Neural crest cell (in vitro differentiated cells): Measurements from ENCODE around the gene NT5C3A. TPM values are rescaled to one million over a fixed set of nuclear protein-coding genes. Genes with fewer than 3 reads are reported as not detected.
A peak's percentile ranks its signal among the peaks of the same experiment; 100 is the strongest.

ENCODE experiments used
- DNase-seq: peaks from one replicate; pipeline ENCODE4 v3.0.0; 2021; ENCODE audit warnings: low read depth, mixed read lengths, low spot score
- H3K27ac Mint-ChIP-seq: one replicate; pipeline ENCODE4 v1.8.0; 2021; ENCODE audit warnings: mild to moderate bottlenecking, mixed read lengths; ENCODE audit not compliant: unreplicated experiment
- H3K27me3 Mint-ChIP-seq: 2 replicates; pipeline ENCODE4 v1.8.0; 2021; ENCODE audit warnings: low read depth, mild to moderate bottlenecking, mixed read lengths
- H3K36me3 Mint-ChIP-seq: 2 replicates; pipeline ENCODE4 v1.8.0; 2021; ENCODE audit warnings: low read depth, mild to moderate bottlenecking, mixed read lengths
- H3K4me1 Mint-ChIP-seq: 2 replicates; pipeline ENCODE4 v1.8.0; 2021; ENCODE audit warnings: mixed read lengths
- H3K4me3 Mint-ChIP-seq: one replicate; pipeline ENCODE4 v1.8.0; 2021; ENCODE audit warnings: mild to moderate bottlenecking, mixed read lengths
- H3K9me3 Mint-ChIP-seq: 2 replicates; pipeline ENCODE4 v1.8.0; 2021; ENCODE audit warnings: mixed read lengths
- CTCF ChIP-seq: fragments of 200-600 bp; sonication (generic); conservative IDR thresholded peaks from 2 replicates; pipeline ENCODE4 v1.5.0; 2021; ENCODE audit warnings: antibody characterized with exemption, mild to moderate bottlenecking
- total RNA-seq: library from RNA; stranded (reverse); gene quantifications from 2 replicates; pipeline ENCODE4 v1.2.1, GENCODE V29; 2021

The NT5C3A gene
- total RNA-seq, 1 donor from 2014 or later, result 35.5 TPM

GRCh38 chr7:33065981-33066380 lies 3.4 kb upstream of the NT5C3A start:
- H3K9me3 Mint-ChIP-seq, result peaks cover 19% of the 10 kb centered on the region
- peaks cover 20% of the 10 kb centered on the region for H3K36me3 Mint-ChIP-seq
- H3K27ac Mint-ChIP-seq, result no peak overlapping the region
- peak overlapping the region; percentile 80 for H3K4me3 Mint-ChIP-seq
- H3K27me3 Mint-ChIP-seq, result no peaks in the 10 kb centered on the region
- H3K4me1 Mint-ChIP-seq, result peaks cover 20% of the 10 kb centered on the region
- no peak for TF ChIP-seq CTCF
- DNase-seq, result no peak

- Mint-ChIP-seq H3K36me3 (peaks cover 20% of the 10 kb centered on the region), H3K4me1 (peaks cover 39% of the 10 kb centered on the region), H3K9me3 (peaks cover 12% of the 10 kb centered on the region), H3K27me3 (no peaks in the 10 kb centered on the region), H3K27ac (peak overlapping the region; percentile 89), H3K4me3 (peak overlapping the region; percentile 92)
- no peak for TF ChIP-seq CTCF
- DNase-seq, result peak; percentile 90
Observed at GRCh38 chr7:33062782-33063443, 337 bp upstream of the NT5C3A start.

GRCh38 chr7:33061282-33061937 lies 1.2 kb downstream of the NT5C3A start:
- Mint-ChIP-seq H3K36me3 (peaks cover 18% of the 10 kb centered on the region), H3K4me1 (peaks cover 39% of the 10 kb centered on the region), H3K27ac (peak overlapping the region; percentile 96), H3K4me3 (peak overlapping the region; percentile 92), H3K27me3 (no peaks in the 10 kb centered on the region), H3K9me3 (peaks cover 7% of the 10 kb centered on the region)
- no peak for DNase-seq
- TF ChIP-seq CTCF, result no peak

- peaks cover 7% of the 10 kb centered on the region for H3K36me3 Mint-ChIP-seq
- no peak overlapping the region for H3K27ac Mint-ChIP-seq
- TF ChIP-seq CTCF, result no peak
- H3K4me1 Mint-ChIP-seq, result peaks cover 39% of the 10 kb centered on the region
- no peaks in the 10 kb centered on the region for H3K9me3 Mint-ChIP-seq
- no peak for DNase-seq
- H3K4me3 Mint-ChIP-seq, result peak overlapping the region; percentile 51
- H3K27me3 Mint-ChIP-seq, result no peaks in the 10 kb centered on the region
Observed at GRCh38 chr7:33059635-33060034, 2.9 kb downstream of the NT5C3A start.

- Mint-ChIP-seq H3K27ac (no peak overlapping the region), H3K4me1 (peaks cover 24% of the 10 kb centered on the region), H3K36me3 (peaks cover 3% of the 10 kb centered on the region), H3K4me3 (no peak overlapping the region), H3K27me3 (no peaks in the 10 kb centered on the region), H3K9me3 (no peaks in the 10 kb centered on the region)
- DNase-seq, result no peak
- no peak for TF ChIP-seq CTCF
Observed at GRCh38 chr7:33055158-33055557, 7.4 kb downstream of the NT5C3A start.
